Activated CD8-positive, alpha-beta T cell treated with anti-CD3 and anti-CD28 coated beads for 36 hours (primary cell): ENCODE results near the gene GRIK3. TPM values are rescaled to one million over a fixed set of nuclear protein-coding genes. Genes with fewer than 3 reads are reported as not detected.

ENCODE experiments used
- ATAC-seq: fragments of 200-7000 bp; cut with Tn5 transposase; one replicate; pipeline ENCODE4 v1.10.0; 2021; ENCODE audit warnings: mild to moderate bottlenecking, moderate library complexity
- CTCF ChIA-PET: fragments of 350-600 bp; sonication (Branson Sonifier 250); formaldehyde crosslinking; loops from one replicate; lab custom pipeline; 2021; ENCODE audit warnings: antibody characterized with exemption; lab: Charles Lee
- POLR2A ChIA-PET: fragments of 350-600 bp; sonication (Branson Sonifier 250); formaldehyde crosslinking; loops from one replicate; lab custom pipeline; 2021; ENCODE audit warnings: antibody characterized with exemption; lab: Charles Lee
- DNase-seq: peaks from one replicate; pipeline ENCODE4 v3.0.0-alpha.2; 2020
- H3K27ac Mint-ChIP-seq: one replicate; pipeline ENCODE4 v1.8.0; 2021; ENCODE audit warnings: mild to moderate bottlenecking, mixed read lengths
- H3K27me3 Mint-ChIP-seq: one replicate; pipeline ENCODE4 v1.8.0; 2021; ENCODE audit warnings: mixed read lengths
- H3K36me3 Mint-ChIP-seq: one replicate; pipeline ENCODE4 v1.8.0; 2021; ENCODE audit warnings: low read depth, mixed read lengths
- H3K4me1 Mint-ChIP-seq: one replicate; pipeline ENCODE4 v1.8.0; 2021; ENCODE audit warnings: low read depth, mixed read lengths
- H3K4me3 Mint-ChIP-seq: one replicate; pipeline ENCODE4 v1.8.0; 2021; ENCODE audit warnings: mild to moderate bottlenecking, moderate library complexity, mixed read lengths
- H3K9me3 Mint-ChIP-seq: one replicate; pipeline ENCODE4 v1.8.0; 2021; ENCODE audit warnings: mixed read lengths
- CTCF ChIP-seq: fragments of 200-600 bp; IDR thresholded peaks from one replicate; pipeline ENCODE4 v1.8.0; 2022; ENCODE audit warnings: antibody characterized with exemption, mild to moderate bottlenecking
- intact Hi-C: fragments of 100-400 bp; cut with micrococcal nuclease; formaldehyde crosslinking; loops from one replicate; pipeline ENCODE4 v1.10.0; 2022
- total RNA-seq, 2 experiments: library from RNA; stranded (reverse); gene quantifications; one replicate each; pipeline ENCODE4 v1.2.3, GENCODE V29; 2021

The GRIK3 gene
- total RNA-seq, 2 experiments from 2014 or later = not detected

- no peaks in the 10 kb centered on the region for H3K27me3 Mint-ChIP-seq
- DNase-seq (no peak), ATAC-seq (no peak)
- H3K27ac Mint-ChIP-seq = no peak overlapping the region
- TF ChIP-seq CTCF = no peak
- H3K4me1 Mint-ChIP-seq = no peaks in the 10 kb centered on the region
- POLR2A ChIA-PET = no interaction called here
- intact Hi-C loops = no loop called here
- H3K36me3 Mint-ChIP-seq = no peaks in the 10 kb centered on the region
- H3K4me3 Mint-ChIP-seq = no peak overlapping the region
- no peaks in the 10 kb centered on the region for H3K9me3 Mint-ChIP-seq
- CTCF ChIA-PET = no interaction called here
These were observed 86.9 kb downstream of the GRIK3 start for GRCh38 chr1:36947384-36947783.

GRCh38 chr1:36944883-36945282 lies 89.4 kb downstream of the GRIK3 start:
- no peak for ATAC-seq
- no peak overlapping the region for H3K27ac Mint-ChIP-seq
- no peaks in the 10 kb centered on the region for H3K27me3 Mint-ChIP-seq
- no peaks in the 10 kb centered on the region for H3K4me1 Mint-ChIP-seq
- H3K36me3 Mint-ChIP-seq = no peaks in the 10 kb centered on the region
- no peaks in the 10 kb centered on the region for H3K9me3 Mint-ChIP-seq
- no peak for DNase-seq
- ChIA-PET POLR2A (no interaction called here), CTCF (interaction anchor here (1.3 kb wide), 1 partner anchor 369 kb away, joined by 3 read pairs; no protein-coding TSS in a partner anchor)
- intact Hi-C loops = no loop called here
- H3K4me3 Mint-ChIP-seq = no peak overlapping the region
- no peak for TF ChIP-seq CTCF

- H3K9me3 Mint-ChIP-seq = no peaks in the 10 kb centered on the region
- no peak overlapping the region for H3K27ac Mint-ChIP-seq
- H3K27me3 Mint-ChIP-seq = peaks cover 3% of the 10 kb centered on the region
- H3K4me1 Mint-ChIP-seq = no peaks in the 10 kb centered on the region
- no peaks in the 10 kb centered on the region for H3K36me3 Mint-ChIP-seq
- ChIA-PET CTCF (no interaction called here), POLR2A (no interaction called here)
- H3K4me3 Mint-ChIP-seq = no peak overlapping the region
- no peak for TF ChIP-seq CTCF
- no peak for ATAC-seq
- DNase-seq = no peak
- intact Hi-C loops = no loop called here
These were observed 92.2 kb downstream of the GRIK3 start for GRCh38 chr1:36942148-36942547.

- no peak overlapping the region for H3K4me3 Mint-ChIP-seq
- intact Hi-C loops = no loop called here
- H3K36me3 Mint-ChIP-seq = no peaks in the 10 kb centered on the region
- POLR2A ChIA-PET = no interaction called here
- H3K27me3 Mint-ChIP-seq = peaks cover 8% of the 10 kb centered on the region
- DNase-seq (no peak), ATAC-seq (no peak)
- no peak overlapping the region for H3K27ac Mint-ChIP-seq
- TF ChIP-seq CTCF = no peak
- H3K4me1 Mint-ChIP-seq = no peaks in the 10 kb centered on the region
- CTCF ChIA-PET = no interaction called here
- no peaks in the 10 kb centered on the region for H3K9me3 Mint-ChIP-seq
These were observed 92.9 kb downstream of the GRIK3 start for GRCh38 chr1:36941316-36941978.

- no peak for DNase-seq
- H3K36me3 Mint-ChIP-seq = no peaks in the 10 kb centered on the region
These were observed 95.5 kb downstream of the GRIK3 start for GRCh38 chr1:36938819-36939218.

More at GRCh38 chr1:36938819-36939218, 95.5 kb downstream of the GRIK3 start:
- TF ChIP-seq CTCF = no peak
- H3K4me3 Mint-ChIP-seq = no peak overlapping the region
- H3K27ac Mint-ChIP-seq = no peak overlapping the region
- H3K27me3 Mint-ChIP-seq = peaks cover 9% of the 10 kb centered on the region
- ChIA-PET CTCF (no interaction called here), POLR2A (no interaction called here)
- intact Hi-C loops = no loop called here
- no peaks in the 10 kb centered on the region for H3K9me3 Mint-ChIP-seq
- H3K4me1 Mint-ChIP-seq = no peaks in the 10 kb centered on the region
- ATAC-seq = no peak
